ENCODE data around the gene CORO1C. TPM values are rescaled to one million over a fixed set of nuclear protein-coding genes. Genes with fewer than 3 reads are reported as not detected.

Gene CORO1C
- total RNA-seq, 1 donor from 2014 or later = 157 TPM

GRCh38 chr12:108648371-108648770 is 82.9 kb downstream of the CORO1C start:
- no peak for DNase-seq (ENCODE audit: low read depth in 2 of 2)

- no peak for DNase-seq (ENCODE audit: low read depth in 2 of 2)
Measured at GRCh38 chr12:108647585-108648287, 83.6 kb downstream of the CORO1C start.

- DNase-seq (ENCODE audit: low read depth in 2 of 2) = peak in 1 of 2 donors; percentile 86
Measured at GRCh38 chr12:108646600-108647579, 84.4 kb downstream of the CORO1C start.

GRCh38 chr12:108645686-108646599 is 85.4 kb downstream of the CORO1C start:
- DNase-seq (ENCODE audit: low read depth in 2 of 2) = no peak

- DNase-seq (ENCODE audit: low read depth in 2 of 2) = no peak
Measured at GRCh38 chr12:108644811-108645120, 86.6 kb downstream of the CORO1C start.

GRCh38 chr12:108643941-108644810 is 87.1 kb downstream of the CORO1C start:
- DNase-seq (ENCODE audit: low read depth in 2 of 2) = peak; percentile 67 to 80

GRCh38 chr12:108642899-108643654 is 88.2 kb downstream of the CORO1C start:
- DNase-seq (ENCODE audit: low read depth in 2 of 2) = peak in 1 of 2 donors; percentile 26

GRCh38 chr12:108642269-108642870 is 88.9 kb downstream of the CORO1C start:
- no peak for DNase-seq (ENCODE audit: low read depth in 2 of 2)

- DNase-seq (ENCODE audit: low read depth in 2 of 2) = no peak
Measured at GRCh38 chr12:108641446-108642268, 89.7 kb downstream of the CORO1C start.

GRCh38 chr12:108640802-108641445 is 90.4 kb downstream of the CORO1C start:
- no peak for DNase-seq (ENCODE audit: low read depth in 2 of 2)

- no peak for DNase-seq (ENCODE audit: low read depth in 2 of 2)
Measured at GRCh38 chr12:108638997-108639822, 92.1 kb downstream of the CORO1C start.

GRCh38 chr12:108638141-108638827 is 93.0 kb downstream of the CORO1C start:
- DNase-seq (ENCODE audit: low read depth in 2 of 2) = no peak

GRCh38 chr12:108637222-108637971 is 93.9 kb downstream of the CORO1C start:
- no peak for DNase-seq (ENCODE audit: low read depth in 2 of 2)

GRCh38 chr12:108635997-108636808 is 95.1 kb downstream of the CORO1C start:
- DNase-seq (ENCODE audit: low read depth in 2 of 2) = no peak

Measured in lung microvascular endothelial cell (primary cell).